B cell (primary cell): ENCODE data around the gene ZNF581. TPM values are rescaled to one million over a fixed set of nuclear protein-coding genes. Genes with fewer than 3 reads are reported as not detected.

Experiments used
- ATAC-seq: fragments of 200-7000 bp; cut with Tn5 transposase; one replicate; pipeline ENCODE4 v1.10.0; 2021; ENCODE audit warnings: low read depth, mild to moderate bottlenecking, moderate number of reproducible peaks, moderate library complexity
- CTCF ChIA-PET: fragments of 350-600 bp; sonication (Branson Sonifier 250); formaldehyde crosslinking; loops from one replicate; lab custom pipeline; 2021; ENCODE audit warnings: antibody characterized with exemption, inconsistent platforms; lab: Charles Lee
- POLR2A ChIA-PET: fragments of 350-600 bp; sonication (Branson Sonifier 250); formaldehyde crosslinking; loops from one replicate; lab custom pipeline; 2021; ENCODE audit warnings: antibody characterized with exemption; lab: Charles Lee
- DNase-seq: peaks from one replicate; pipeline ENCODE4 v3.0.0; 2013
- H2AFZ ChIP-seq: 2 replicates; pipeline ENCODE4 v1.6.1; 2012; ENCODE audit warnings: mild to moderate bottlenecking, low read depth, low read length; ENCODE audit not compliant: insufficient read depth, poor library complexity, severe bottlenecking
- H3K27ac ChIP-seq, 2 donors: 1 replicate in 1 of 2; 2 replicates in 1 of 2; pipeline ENCODE4 v1.5.1; 2012 to 2013; ENCODE audit warnings: low read length in 2 of 2, mild to moderate bottlenecking in 2 of 2, moderate library complexity in 1 of 2
- H3K27me3 ChIP-seq, 4 experiments: fragments of 200-600 bp in 1 of 4; sonication (generic) in 1 of 4; replicated peaks in 1 of 4; 1 replicate in 2 of 4; 2 replicates in 2 of 4; pipeline versions ENCODE4 v1.6.1 to v1.7.0; 2013 to 2016; ENCODE audit warnings: low read length in 3 of 4, mild to moderate bottlenecking in 2 of 4, mixed read lengths in 1 of 4, moderate library complexity in 1 of 4; ENCODE audit not compliant: insufficient read depth in 4 of 4, control insufficient read depth in 3 of 4; ENCODE audit errors: control extremely low read depth in 1 of 4
- H3K36me3 ChIP-seq, 2 experiments: replicated peaks in 1 of 2; 1 replicate in 1 of 2; 2 replicates in 1 of 2; pipeline versions ENCODE4 v1.6.1 to v1.7.1; 2013; ENCODE audit warnings: low read length in 1 of 2; ENCODE audit not compliant: insufficient read depth in 2 of 2, control insufficient read depth in 1 of 2; ENCODE audit errors: control extremely low read depth in 1 of 2, extremely low read depth in 1 of 2
- H3K4me1 ChIP-seq, 2 donors: fragments of 200-600 bp in 1 of 2; sonication (generic) in 1 of 2; 1 replicate in 1 of 2; 2 replicates in 1 of 2; pipeline versions ENCODE4 v1.5.1 to v1.6.1; 2013 to 2017; ENCODE audit warnings: low read length in 2 of 2; ENCODE audit not compliant: control insufficient read depth in 2 of 2, insufficient read depth in 2 of 2
- H3K4me2 ChIP-seq: replicated peaks from 2 replicates; pipeline ENCODE3; 2012; ENCODE audit warnings: mild to moderate bottlenecking, low read depth, low read length; ENCODE audit not compliant: poor library complexity, severe bottlenecking
- H3K4me3 ChIP-seq, 5 experiments: fragments of 200-600 bp in 1 of 5; sonication (generic) in 1 of 5; 1 replicate in 3 of 5; 2 replicates in 2 of 5; pipeline versions ENCODE4 v1.5.1 to v1.7.0; 2011 to 2016; ENCODE audit warnings: low read length in 4 of 5, mild to moderate bottlenecking in 4 of 5, low read depth in 2 of 5, control low read depth in 1 of 5, moderate library complexity in 1 of 5; ENCODE audit not compliant: insufficient read depth in 1 of 5; ENCODE audit errors: control extremely low read depth in 1 of 5, extremely low read depth in 1 of 5
- H3K79me2 ChIP-seq: fragments of 200-600 bp; sonication (generic); one replicate; pipeline ENCODE4 v1.6.0; 2016; ENCODE audit warnings: low read length; ENCODE audit not compliant: control insufficient read depth, insufficient read depth
- H3K9ac ChIP-seq: fragments of 200-600 bp; sonication (generic); 2 replicates; pipeline ENCODE4 v1.6.1; 2017; ENCODE audit warnings: mild to moderate bottlenecking, low read length, moderate library complexity
- H3K9me3 ChIP-seq, 3 donors: one replicate each; pipeline versions ENCODE4 v1.6.1 to v1.7.1; 2013; ENCODE audit warnings: low read length in 2 of 3; ENCODE audit not compliant: control insufficient read depth in 2 of 3, insufficient read depth in 1 of 3; ENCODE audit errors: control extremely low read depth in 1 of 3
- H4K20me1 ChIP-seq: 2 replicates; pipeline ENCODE4 v1.6.0; 2012; ENCODE audit warnings: mild to moderate bottlenecking, low read length; ENCODE audit not compliant: insufficient read depth, control insufficient read depth, poor library complexity, severe bottlenecking
- H3K27ac Mint-ChIP-seq: one replicate; pipeline ENCODE4 v1.8.0; 2021; ENCODE audit warnings: mixed read lengths
- H3K27me3 Mint-ChIP-seq: one replicate; pipeline ENCODE4 v1.8.0; 2021; ENCODE audit warnings: mixed read lengths
- H3K4me1 Mint-ChIP-seq: one replicate; pipeline ENCODE4 v1.8.0; 2021; ENCODE audit warnings: mixed read lengths
- H3K4me3 Mint-ChIP-seq: one replicate; pipeline ENCODE4 v1.8.0; 2021; ENCODE audit warnings: mixed read lengths
- H3K9me3 Mint-ChIP-seq: one replicate; pipeline ENCODE4 v1.8.0; 2022; ENCODE audit warnings: mixed read lengths; ENCODE audit not compliant: insufficient read depth
- EZH2 ChIP-seq: IDR thresholded peaks from 2 replicates; pipeline ENCODE4 v1.6.1; 2012; ENCODE audit warnings: borderline replicate concordance, low read depth, mild to moderate bottlenecking, moderate library complexity, low read length; ENCODE audit not compliant: insufficient read depth, poor library complexity, severe bottlenecking
- WGBS: methylation state at CpG from one replicate; pipeline ENCODE4 v1.1.5; 2013; ENCODE audit warnings: missing lambda C conversion rate; ENCODE audit not compliant: insufficient coverage; 5-methylcytosine and 5-hydroxymethylcytosine counted together
- intact Hi-C: fragments of 100-400 bp; cut with micrococcal nuclease; formaldehyde crosslinking; loops from one replicate; pipeline ENCODE4 v1.10.0; 2022
- polyA plus RNA-seq: library from polyadenylated mRNA; depleted of rRNA; stranded (reverse); fragments of >200 nt; gene quantifications from 2 replicates; pipeline ENCODE4 v1.2.3, GENCODE V29; 2012
- total RNA-seq, 2 donors: library from RNA; stranded (reverse); fragments of 120-200 nt in 1 of 2; gene quantifications; 1 replicate in 1 of 2; 2 replicates in 1 of 2; pipeline versions ENCODE4 v1.2.3 to v1.2.4, GENCODE V29; 2013 to 2022
- TF ChIP-seq, protein P1 (sequence below): fragments of 200-600 bp; IDR thresholded peaks from one replicate; pipeline ENCODE4 v1.8.0; 2022; ENCODE audit warnings: antibody characterized with exemption, mild to moderate bottlenecking

Gene ZNF581
- total and polyA plus RNA-seq, 2 donors (not counting 1 experiment from before 2014, with no cell fraction given), result 48.2 to 51.3 TPM

DNA sequence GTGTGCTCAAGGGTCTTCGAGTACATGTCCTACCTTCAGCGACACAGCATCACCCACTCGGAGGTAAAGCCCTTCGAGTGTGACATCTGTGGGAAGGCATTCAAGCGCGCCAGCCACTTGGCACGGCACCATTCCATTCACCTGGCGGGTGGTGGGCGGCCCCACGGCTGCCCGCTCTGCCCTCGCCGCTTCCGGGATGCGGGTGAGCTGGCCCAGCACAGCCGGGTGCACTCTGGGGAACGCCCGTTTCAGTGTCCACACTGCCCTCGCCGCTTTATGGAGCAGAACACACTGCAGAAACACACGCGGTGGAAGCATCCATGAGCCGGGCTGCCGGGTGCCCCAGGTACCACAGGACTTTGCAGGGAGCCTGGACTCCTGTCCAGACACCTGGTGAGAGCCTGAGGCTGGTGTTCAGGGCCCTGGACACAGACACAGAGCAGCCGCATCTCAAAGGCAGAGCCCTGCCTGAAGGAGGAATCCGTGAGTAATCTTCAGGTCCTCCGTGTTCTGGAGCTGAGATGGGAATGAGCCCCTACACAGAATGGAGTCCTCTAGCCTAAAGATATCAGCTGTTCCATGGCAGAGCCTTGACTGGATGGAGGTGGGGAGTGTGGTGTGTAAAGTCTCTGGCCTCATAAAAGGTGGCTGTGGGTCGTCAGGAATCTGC lies 1.5 kb downstream of the ZNF581 start:
- CTCF ChIA-PET, result interaction anchor here (0.5 to 7.2 kb wide), 3 partner anchors 8 to 10 kb away, joined by 3 to 131 read pairs (median 5); partner anchors contain the start of gene U2AF2
- peaks cover 65% of the 10 kb centered on the region for H3K4me1 Mint-ChIP-seq
- H3K4me2 ChIP-seq, result peak overlapping the region; percentile 96
- no peaks in the 10 kb centered on the region for H3K27me3 ChIP-seq
- peaks cover 0 to 7% (median 0%) of the 10 kb centered on the region in 3 donors for H3K9me3 ChIP-seq
- no peaks in the 10 kb centered on the region for H3K9me3 Mint-ChIP-seq
- H3K27me3 Mint-ChIP-seq, result no peaks in the 10 kb centered on the region
- peaks cover 21% of the 10 kb centered on the region for H4K20me1 ChIP-seq
- ATAC-seq, result no peak
- TF ChIP-seq EZH2, result no peak
- TF ChIP-seq, protein P1, sequence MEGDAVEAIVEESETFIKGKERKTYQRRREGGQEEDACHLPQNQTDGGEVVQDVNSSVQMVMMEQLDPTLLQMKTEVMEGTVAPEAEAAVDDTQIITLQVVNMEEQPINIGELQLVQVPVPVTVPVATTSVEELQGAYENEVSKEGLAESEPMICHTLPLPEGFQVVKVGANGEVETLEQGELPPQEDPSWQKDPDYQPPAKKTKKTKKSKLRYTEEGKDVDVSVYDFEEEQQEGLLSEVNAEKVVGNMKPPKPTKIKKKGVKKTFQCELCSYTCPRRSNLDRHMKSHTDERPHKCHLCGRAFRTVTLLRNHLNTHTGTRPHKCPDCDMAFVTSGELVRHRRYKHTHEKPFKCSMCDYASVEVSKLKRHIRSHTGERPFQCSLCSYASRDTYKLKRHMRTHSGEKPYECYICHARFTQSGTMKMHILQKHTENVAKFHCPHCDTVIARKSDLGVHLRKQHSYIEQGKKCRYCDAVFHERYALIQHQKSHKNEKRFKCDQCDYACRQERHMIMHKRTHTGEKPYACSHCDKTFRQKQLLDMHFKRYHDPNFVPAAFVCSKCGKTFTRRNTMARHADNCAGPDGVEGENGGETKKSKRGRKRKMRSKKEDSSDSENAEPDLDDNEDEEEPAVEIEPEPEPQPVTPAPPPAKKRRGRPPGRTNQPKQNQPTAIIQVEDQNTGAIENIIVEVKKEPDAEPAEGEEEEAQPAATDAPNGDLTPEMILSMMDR, result no peak
- H3K27ac Mint-ChIP-seq, result peak overlapping the region; percentile 98
- peaks cover 0 to 21% of the 10 kb centered on the region in 2 experiments for H3K36me3 ChIP-seq
- H3K27ac ChIP-seq, result peak overlapping the region; percentile 24 to 79
- H3K4me3 Mint-ChIP-seq, result peak overlapping the region; percentile 88
- no peak overlapping the region for H3K4me3 ChIP-seq
- peaks cover 43 to 72% of the 10 kb centered on the region in 2 donors for H3K4me1 ChIP-seq
- H3K79me2 ChIP-seq, result peaks cover 42% of the 10 kb centered on the region
- intact Hi-C loops, result loop anchor here (5.0 kb wide), 3 partner anchors 32 to 238 kb away; partner anchors contain the start of genes EPN1, UBE2S and ZNF865
- WGBS, result 65% methylated on average over 27 of the region's 28 CpGs
- H3K9ac ChIP-seq, result no peak overlapping the region
- no peak for DNase-seq
- no peak overlapping the region for H2AFZ ChIP-seq
- POLR2A ChIA-PET, result interaction anchor here (0.6 to 1.8 kb wide), 4 partner anchors 9 to 525 kb away, joined by 3 to 12 read pairs (median 4); partner anchors contain the start of gene U2AF2

- Histone ChIP-seq H3K27ac (peak overlapping the region in 1 of 2 donors; percentile 24), H3K4me2 (peak overlapping the region; percentile 96), H3K9ac (no peak overlapping the region), H3K4me1 (peaks cover 42 to 67% of the 10 kb centered on the region in 2 donors), H3K79me2 (peaks cover 42% of the 10 kb centered on the region), H4K20me1 (peaks cover 21% of the 10 kb centered on the region), H3K9me3 (peaks cover 0 to 2% (median 0%) of the 10 kb centered on the region in 3 donors), H3K4me3 (no peak overlapping the region), H3K36me3 (peaks cover 0 to 23% of the 10 kb centered on the region in 2 experiments), H3K27me3 (no peaks in the 10 kb centered on the region), H2AFZ (no peak overlapping the region)
- Mint-ChIP-seq H3K4me1 (peaks cover 66% of the 10 kb centered on the region), H3K27me3 (no peaks in the 10 kb centered on the region), H3K9me3 (no peaks in the 10 kb centered on the region), H3K27ac (peak overlapping the region; percentile 89), H3K4me3 (peak overlapping the region; percentile 88)
- CTCF ChIA-PET, result interaction anchor here (0.7 to 7.2 kb wide), 2 partner anchors 10 to 60 kb away, joined by 3 to 131 read pairs; no protein-coding TSS in a partner anchor
- no peak for DNase-seq
- WGBS, result 68% methylated on average over 5 of the region's 5 CpGs
- intact Hi-C loops, result no loop called here
- POLR2A ChIA-PET, result interaction anchor here (0.7 to 1.8 kb wide), 3 partner anchors 9 to 23 kb away, joined by 4 to 12 read pairs (median 4); partner anchors contain the start of gene U2AF2
- TF ChIP-seq, protein P1, result no peak
- no peak for TF ChIP-seq EZH2
- ATAC-seq, result no peak
These were observed 2.0 kb downstream of the ZNF581 start for GRCh38 chr19:55645512-55645881.
